ENCODE data around the gene ATP6V0B.

DNA sequence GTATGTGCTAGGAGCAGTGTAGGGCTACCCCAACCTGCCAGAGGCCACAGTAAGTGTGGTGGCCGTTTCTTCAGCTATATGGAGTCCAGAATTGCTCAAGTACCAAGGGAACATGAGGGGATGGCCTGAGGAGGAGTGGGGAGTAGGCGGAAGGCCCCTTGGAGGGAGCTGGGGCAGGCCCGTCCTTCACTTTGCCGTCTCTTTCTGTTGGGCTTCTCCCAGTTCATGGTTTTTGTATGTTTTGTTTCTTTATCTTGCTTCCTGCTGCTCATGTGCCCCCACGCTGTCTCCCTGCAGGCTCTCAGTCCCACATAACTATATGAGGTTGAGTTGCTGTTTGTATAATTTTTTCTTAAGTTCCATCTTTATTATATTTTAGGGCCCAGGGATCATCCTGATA is 10.9 kb upstream of the ATP6V0B start:
- TF ChIP-seq EZH2 (IDR thresholded peaks at IDR 0.05; ENCODE audit: borderline replicate concordance, insufficient read depth, low read depth, low read length, poor library complexity, severe bottlenecking) = no peak
- TF ChIP-seq, protein P1, sequence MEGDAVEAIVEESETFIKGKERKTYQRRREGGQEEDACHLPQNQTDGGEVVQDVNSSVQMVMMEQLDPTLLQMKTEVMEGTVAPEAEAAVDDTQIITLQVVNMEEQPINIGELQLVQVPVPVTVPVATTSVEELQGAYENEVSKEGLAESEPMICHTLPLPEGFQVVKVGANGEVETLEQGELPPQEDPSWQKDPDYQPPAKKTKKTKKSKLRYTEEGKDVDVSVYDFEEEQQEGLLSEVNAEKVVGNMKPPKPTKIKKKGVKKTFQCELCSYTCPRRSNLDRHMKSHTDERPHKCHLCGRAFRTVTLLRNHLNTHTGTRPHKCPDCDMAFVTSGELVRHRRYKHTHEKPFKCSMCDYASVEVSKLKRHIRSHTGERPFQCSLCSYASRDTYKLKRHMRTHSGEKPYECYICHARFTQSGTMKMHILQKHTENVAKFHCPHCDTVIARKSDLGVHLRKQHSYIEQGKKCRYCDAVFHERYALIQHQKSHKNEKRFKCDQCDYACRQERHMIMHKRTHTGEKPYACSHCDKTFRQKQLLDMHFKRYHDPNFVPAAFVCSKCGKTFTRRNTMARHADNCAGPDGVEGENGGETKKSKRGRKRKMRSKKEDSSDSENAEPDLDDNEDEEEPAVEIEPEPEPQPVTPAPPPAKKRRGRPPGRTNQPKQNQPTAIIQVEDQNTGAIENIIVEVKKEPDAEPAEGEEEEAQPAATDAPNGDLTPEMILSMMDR (IDR thresholded peaks at IDR 0.05) = no peak

Data from B cell (primary cell).